Breast epithelium (tissue), 3 donors: Measurements from ENCODE around the gene INPP4A.

Experiments
- POLR2A ChIP-seq: fragments of 450-650 bp; IDR thresholded peaks from one replicate; pipeline ENCODE4 v1.6.1; 2016; ENCODE audit warnings: antibody characterized with exemption, mild to moderate bottlenecking, moderate library complexity
- POLR2AphosphoS5 ChIP-seq, 3 donors: sonication (generic); formaldehyde crosslinking; IDR thresholded peaks; one replicate each; pipeline ENCODE4 v1.6.1; 2017; ENCODE audit warnings: antibody characterized with exemption in 3 of 3
- TF ChIP-seq, protein P1 (sequence below), 3 donors: fragments of 450-650 bp; IDR thresholded peaks; one replicate each; pipeline ENCODE4 v1.5.1; 2016 to 2017; ENCODE audit warnings: antibody characterized with exemption in 3 of 3, mild to moderate bottlenecking in 3 of 3, moderate library complexity in 3 of 3

DNA sequence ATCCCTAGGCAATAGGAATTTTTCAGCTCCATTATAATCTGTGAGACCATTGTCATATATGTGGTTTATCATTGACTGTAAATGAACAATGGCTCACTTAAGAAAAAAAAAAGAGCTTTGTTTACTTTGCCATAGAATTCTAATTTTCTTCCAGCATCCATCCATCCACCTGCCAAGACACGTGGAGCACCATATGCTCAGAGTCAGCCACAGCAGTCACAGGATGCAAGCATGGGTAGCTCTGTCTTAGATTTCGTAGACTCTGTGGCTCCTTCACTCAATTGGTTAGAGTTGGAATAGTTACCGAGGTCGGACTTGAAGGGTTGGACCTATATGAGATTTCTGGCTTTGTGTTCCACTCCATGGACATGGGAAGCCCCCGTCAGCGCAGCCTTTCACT, 88.1 kb downstream of the INPP4A start:
- TF ChIP-seq POLR2AphosphoS5 (IDR thresholded peaks at IDR 0.05) (no peak), POLR2A (no peak)
- TF ChIP-seq, protein P1, sequence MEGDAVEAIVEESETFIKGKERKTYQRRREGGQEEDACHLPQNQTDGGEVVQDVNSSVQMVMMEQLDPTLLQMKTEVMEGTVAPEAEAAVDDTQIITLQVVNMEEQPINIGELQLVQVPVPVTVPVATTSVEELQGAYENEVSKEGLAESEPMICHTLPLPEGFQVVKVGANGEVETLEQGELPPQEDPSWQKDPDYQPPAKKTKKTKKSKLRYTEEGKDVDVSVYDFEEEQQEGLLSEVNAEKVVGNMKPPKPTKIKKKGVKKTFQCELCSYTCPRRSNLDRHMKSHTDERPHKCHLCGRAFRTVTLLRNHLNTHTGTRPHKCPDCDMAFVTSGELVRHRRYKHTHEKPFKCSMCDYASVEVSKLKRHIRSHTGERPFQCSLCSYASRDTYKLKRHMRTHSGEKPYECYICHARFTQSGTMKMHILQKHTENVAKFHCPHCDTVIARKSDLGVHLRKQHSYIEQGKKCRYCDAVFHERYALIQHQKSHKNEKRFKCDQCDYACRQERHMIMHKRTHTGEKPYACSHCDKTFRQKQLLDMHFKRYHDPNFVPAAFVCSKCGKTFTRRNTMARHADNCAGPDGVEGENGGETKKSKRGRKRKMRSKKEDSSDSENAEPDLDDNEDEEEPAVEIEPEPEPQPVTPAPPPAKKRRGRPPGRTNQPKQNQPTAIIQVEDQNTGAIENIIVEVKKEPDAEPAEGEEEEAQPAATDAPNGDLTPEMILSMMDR (IDR thresholded peaks at IDR 0.05) = no peak
